Measurements from ENCODE around the gene ZIC4.

The ZIC4 gene

DNA sequence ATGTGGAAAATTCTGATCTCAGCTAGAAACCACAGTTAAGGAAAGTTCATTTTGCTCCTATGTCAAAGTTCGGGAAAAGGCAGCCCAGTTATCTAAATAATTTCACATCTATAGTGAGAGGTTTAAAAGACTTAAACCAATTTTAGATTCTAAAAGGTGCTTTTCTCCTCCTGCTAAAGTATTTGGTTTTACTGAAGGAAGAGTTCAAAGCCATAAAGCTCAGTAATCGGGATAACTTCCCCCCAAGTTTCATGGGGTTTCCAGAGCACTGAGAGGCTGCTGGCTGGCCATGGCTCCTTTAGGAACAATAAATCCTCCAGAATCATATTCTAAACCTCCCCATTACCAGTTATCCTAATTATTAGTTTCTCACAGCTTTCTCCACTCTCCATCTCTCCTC, 38.2 kb downstream of the ZIC4 start:
- TF ChIP-seq, protein P1, sequence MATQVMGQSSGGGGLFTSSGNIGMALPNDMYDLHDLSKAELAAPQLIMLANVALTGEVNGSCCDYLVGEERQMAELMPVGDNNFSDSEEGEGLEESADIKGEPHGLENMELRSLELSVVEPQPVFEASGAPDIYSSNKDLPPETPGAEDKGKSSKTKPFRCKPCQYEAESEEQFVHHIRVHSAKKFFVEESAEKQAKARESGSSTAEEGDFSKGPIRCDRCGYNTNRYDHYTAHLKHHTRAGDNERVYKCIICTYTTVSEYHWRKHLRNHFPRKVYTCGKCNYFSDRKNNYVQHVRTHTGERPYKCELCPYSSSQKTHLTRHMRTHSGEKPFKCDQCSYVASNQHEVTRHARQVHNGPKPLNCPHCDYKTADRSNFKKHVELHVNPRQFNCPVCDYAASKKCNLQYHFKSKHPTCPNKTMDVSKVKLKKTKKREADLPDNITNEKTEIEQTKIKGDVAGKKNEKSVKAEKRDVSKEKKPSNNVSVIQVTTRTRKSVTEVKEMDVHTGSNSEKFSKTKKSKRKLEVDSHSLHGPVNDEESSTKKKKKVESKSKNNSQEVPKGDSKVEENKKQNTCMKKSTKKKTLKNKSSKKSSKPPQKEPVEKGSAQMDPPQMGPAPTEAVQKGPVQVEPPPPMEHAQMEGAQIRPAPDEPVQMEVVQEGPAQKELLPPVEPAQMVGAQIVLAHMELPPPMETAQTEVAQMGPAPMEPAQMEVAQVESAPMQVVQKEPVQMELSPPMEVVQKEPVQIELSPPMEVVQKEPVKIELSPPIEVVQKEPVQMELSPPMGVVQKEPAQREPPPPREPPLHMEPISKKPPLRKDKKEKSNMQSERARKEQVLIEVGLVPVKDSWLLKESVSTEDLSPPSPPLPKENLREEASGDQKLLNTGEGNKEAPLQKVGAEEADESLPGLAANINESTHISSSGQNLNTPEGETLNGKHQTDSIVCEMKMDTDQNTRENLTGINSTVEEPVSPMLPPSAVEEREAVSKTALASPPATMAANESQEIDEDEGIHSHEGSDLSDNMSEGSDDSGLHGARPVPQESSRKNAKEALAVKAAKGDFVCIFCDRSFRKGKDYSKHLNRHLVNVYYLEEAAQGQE (IDR thresholded peaks at IDR 0.05; ENCODE audit: insufficient read depth in 1 of 2, low read depth in 2 of 2, low read length in 2 of 2), result no peak
- TF ChIP-seq TAF1 (IDR thresholded peaks at IDR 0.05; ENCODE audit: borderline replicate concordance, insufficient read depth, low read length) (no peak), POLR2AphosphoS5 (IDR thresholded peaks at IDR 0.05; ENCODE audit: low read depth, low read length) (no peak), FOXP2 (optimal IDR thresholded peaks at IDR 0.05; ENCODE audit: borderline replicate concordance, extremely low read depth, extremely low read length, insufficient read depth) (no peak), SIN3A (IDR thresholded peaks at IDR 0.05; ENCODE audit: borderline replicate concordance, insufficient read depth, low read length) (no peak)

- TF ChIP-seq SIN3A (IDR thresholded peaks at IDR 0.05; ENCODE audit: borderline replicate concordance, insufficient read depth, low read length) (no peak), TAF1 (IDR thresholded peaks at IDR 0.05; ENCODE audit: borderline replicate concordance, insufficient read depth, low read length) (no peak), FOXP2 (optimal IDR thresholded peaks at IDR 0.05; ENCODE audit: borderline replicate concordance, extremely low read depth, extremely low read length, insufficient read depth) (no peak), POLR2AphosphoS5 (IDR thresholded peaks at IDR 0.05; ENCODE audit: low read depth, low read length) (no peak)
- TF ChIP-seq, protein P1 (IDR thresholded peaks at IDR 0.05; ENCODE audit: insufficient read depth in 1 of 2, low read depth in 2 of 2, low read length in 2 of 2), result no peak
These were observed 38.7 kb downstream of the ZIC4 start for GRCh38 chr3:147367676-147368075.

- TF ChIP-seq FOXP2 (optimal IDR thresholded peaks at IDR 0.05; ENCODE audit: borderline replicate concordance, extremely low read depth, extremely low read length, insufficient read depth), result no peak
These were observed 40.9 kb downstream of the ZIC4 start for GRCh38 chr3:147365196-147366115.

GRCh38 chr3:147364771-147365170, 41.6 kb downstream of the ZIC4 start:
- TF ChIP-seq, protein P1 (IDR thresholded peaks at IDR 0.05; ENCODE audit: insufficient read depth in 1 of 2, low read depth in 2 of 2, low read length in 2 of 2), result no peak
- TF ChIP-seq TAF1 (IDR thresholded peaks at IDR 0.05; ENCODE audit: borderline replicate concordance, insufficient read depth, low read length) (no peak), SIN3A (IDR thresholded peaks at IDR 0.05; ENCODE audit: borderline replicate concordance, insufficient read depth, low read length) (no peak), FOXP2 (optimal IDR thresholded peaks at IDR 0.05; ENCODE audit: borderline replicate concordance, extremely low read depth, extremely low read length, insufficient read depth) (no peak), POLR2AphosphoS5 (IDR thresholded peaks at IDR 0.05; ENCODE audit: low read depth, low read length) (no peak)

DNA sequence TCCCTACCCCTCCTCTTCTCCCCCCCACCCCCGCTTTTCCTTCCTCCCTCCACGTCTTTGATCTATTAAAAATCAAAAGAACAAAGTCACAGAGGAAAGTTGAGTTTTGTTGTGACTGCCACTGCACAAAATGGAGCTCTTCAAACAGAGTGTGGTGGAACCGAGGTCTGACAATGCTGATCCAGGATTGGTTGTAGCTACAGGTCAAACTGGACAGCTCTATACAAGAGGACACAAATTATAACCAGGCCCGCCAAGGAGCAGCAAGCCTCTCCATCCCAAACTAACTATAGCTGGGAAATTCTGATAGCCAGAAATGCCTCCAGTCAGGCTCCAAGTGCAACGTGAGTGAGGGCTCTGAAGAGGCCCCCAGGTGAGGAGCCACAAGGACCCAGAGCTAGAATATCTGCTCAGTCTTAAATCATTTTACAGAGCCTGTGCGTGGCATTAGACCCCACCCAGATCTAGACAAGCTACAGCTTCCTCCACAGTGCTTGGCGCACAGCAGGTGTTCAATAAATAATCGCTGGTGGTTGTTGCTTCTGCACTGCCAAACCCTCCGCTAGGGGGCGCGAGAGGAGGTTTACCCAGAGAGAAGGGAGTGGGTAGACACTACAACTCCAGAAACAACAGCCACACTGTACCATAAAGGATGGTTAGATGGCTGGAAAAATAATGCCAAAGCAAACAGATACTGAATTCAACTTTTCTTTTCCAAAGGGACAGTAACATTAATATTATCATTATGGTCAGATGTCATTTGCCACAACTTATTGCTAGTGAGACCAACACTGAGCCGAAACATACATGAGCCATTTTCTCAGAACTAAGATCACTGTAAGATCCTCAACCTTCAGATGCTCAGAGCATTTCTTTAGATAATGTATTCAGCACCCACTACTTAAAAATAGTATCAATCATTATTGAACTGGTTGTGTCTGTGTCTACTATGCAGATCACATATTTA, 44.6 kb downstream of the ZIC4 start:
- peak; percentile 27 for TF ChIP-seq FOXP2 (optimal IDR thresholded peaks at IDR 0.05; ENCODE audit: borderline replicate concordance, extremely low read depth, extremely low read length, insufficient read depth)
- no peak for TF ChIP-seq POLR2AphosphoS5 (IDR thresholded peaks at IDR 0.05; ENCODE audit: low read depth, low read length)
- no peak for TF ChIP-seq SIN3A (IDR thresholded peaks at IDR 0.05; ENCODE audit: borderline replicate concordance, insufficient read depth, low read length)
